Retinal pigment epithelial cell (primary cell): ENCODE measurements around the gene AK4.
"Not testable (repeated sequence)": the region's sequence is repeated elsewhere in the genome, so short reads cannot be mapped to it uniquely, and the experiment has no call there.

ENCODE experiments used
- DNase-seq: peaks from one replicate; pipeline ENCODE4 v3.0.0-alpha.2; 2010; ENCODE audit warnings: low read depth
- H3K4me3 ChIP-seq: 2 replicates; pipeline ENCODE4 v1.5.1; 2011; ENCODE audit warnings: mild to moderate bottlenecking, low read length, control low read depth, moderate library complexity
- CTCF ChIP-seq: conservative IDR thresholded peaks from 2 replicates; pipeline ENCODE4 v1.5.1; 2011; ENCODE audit warnings: low read depth, low read length, control low read depth, inconsistent platforms

AK4 gene

GRCh38 chr1:65148178-65148547 is at the start of gene AK4:
Gene AK4, plus strand, starts transcription at chr1:65148203. Its CDS starts 205 bp downstream, at chr1:65148408.
- DNase-seq = not testable (repeated sequence)
- peak within 1 kb of the TSS; percentile 65 for H3K4me3 ChIP-seq

- no peak for TF ChIP-seq CTCF
- no peak for DNase-seq
- no peak overlapping the region for H3K4me3 ChIP-seq
Observed at GRCh38 chr1:65103807-65104206, 44.2 kb upstream of the AK4 start.

- TF ChIP-seq CTCF = no peak
- DNase-seq = no peak
- H3K4me3 ChIP-seq = no peak overlapping the region
Observed at GRCh38 chr1:65104854-65105534, 43.0 kb upstream of the AK4 start.

GRCh38 chr1:65105596-65105995 is 42.4 kb upstream of the AK4 start:
- no peak for TF ChIP-seq CTCF
- H3K4me3 ChIP-seq = no peak overlapping the region
- no peak for DNase-seq

GRCh38 chr1:65108025-65108642 is 39.9 kb upstream of the AK4 start:
- H3K4me3 ChIP-seq = no peak overlapping the region
- DNase-seq = no peak
- TF ChIP-seq CTCF = no peak

- no peak overlapping the region for H3K4me3 ChIP-seq
- TF ChIP-seq CTCF = no peak
- no peak for DNase-seq
Observed at GRCh38 chr1:65109487-65109886, 38.5 kb upstream of the AK4 start.

- no peak overlapping the region for H3K4me3 ChIP-seq
- no peak for TF ChIP-seq CTCF
- no peak for DNase-seq
Observed at GRCh38 chr1:65112811-65113210, 35.2 kb upstream of the AK4 start.
